HCT116 (cell line): ENCODE measurements around the gene STING1. TPM values are rescaled to one million over a fixed set of nuclear protein-coding genes. Genes with fewer than 3 reads are reported as not detected.

Experiments
- ATAC-seq: fragments of 200-7000 bp; cut with Tn5 transposase; 2 replicates; pipeline ENCODE4 v1.9.1; 2020; ENCODE audit warnings: mild to moderate bottlenecking, moderate library complexity
- BruUV-seq: library from RNA; stranded (reverse); fragments of 400-500 nt; replicated peaks from 2 replicates; lab custom pipeline; 2021; lab: Mats Ljungman, UMichigan
- CTCF ChIA-PET: fragments of 300-600 bp; sonication (Branson Sonifier 250); formaldehyde crosslinking; loops from one replicate; lab custom pipeline; 2021; ENCODE audit warnings: antibody characterized with exemption; lab: Charles Lee
- POLR2A ChIA-PET: fragments of 300-600, 350-600 bp; sonication (Branson Sonifier 250); formaldehyde crosslinking; loops from one replicate; lab custom pipeline; 2021; ENCODE audit warnings: antibody characterized with exemption; lab: Charles Lee
- RAD21 ChIA-PET, 2 experiments: fragments of 300-600 bp; sonication (Branson Sonifier 250); formaldehyde crosslinking; loops; one replicate each; lab custom pipeline; 2023; ENCODE audit warnings: low total read pairs in 2 of 2; ENCODE audit not compliant: uncharacterized antibody in 2 of 2, unreplicated experiment in 2 of 2, low non-redundant PET in 1 of 2; lab: Charles Lee
- DNase-seq: peaks from one replicate; pipeline ENCODE4 v3.0.0-alpha.2; 2010; ENCODE audit warnings: low read depth, low spot score
- H2AFZ ChIP-seq: fragments of 200-600 bp; shearing (Covaris generic), sonication (generic); 2 replicates; pipeline ENCODE4 v1.6.1; 2017; ENCODE audit warnings: low read depth, mixed run types, mixed read lengths, antibody characterized with exemption, low read length; ENCODE audit not compliant: poor library complexity, severe bottlenecking
- H3K27ac ChIP-seq: 2 replicates; pipeline ENCODE4 v1.5.1; 2012; ENCODE audit warnings: low read depth, low read length
- H3K27me3 ChIP-seq: fragments of 200-600 bp; sonication (generic); 2 replicates; pipeline ENCODE4 v1.6.1; 2016; ENCODE audit warnings: mixed run types, low read length, mixed read lengths; ENCODE audit not compliant: insufficient read depth
- H3K36me3 ChIP-seq, 2 experiments: fragments of 200-500 bp in 1 of 2; fragments of 200-600 bp in 1 of 2; sonication (Bioruptor generic) in 1 of 2; sonication (generic) in 1 of 2; 2 replicates each; pipeline versions ENCODE4 v1.5.1 to v1.6.1; 2014 to 2016; ENCODE audit warnings: low read length in 2 of 2, inconsistent platforms in 1 of 2, mixed read lengths in 1 of 2, mixed run types in 1 of 2; ENCODE audit not compliant: insufficient read depth in 2 of 2, control insufficient read depth in 1 of 2
- H3K4me1 ChIP-seq, 2 experiments: fragments of 200-600 bp in 1 of 2; sonication (generic) in 1 of 2; 2 replicates each; pipeline versions ENCODE4 v1.5.1 to v1.6.1; 2012 to 2017; ENCODE audit warnings: low read length in 2 of 2, inconsistent platforms in 1 of 2, mild to moderate bottlenecking in 1 of 2, mixed read lengths in 1 of 2, mixed run types in 1 of 2, moderate library complexity in 1 of 2; ENCODE audit not compliant: insufficient read depth in 2 of 2, control insufficient read depth in 1 of 2
- H3K4me2 ChIP-seq: fragments of 200-600 bp; sonication (generic); 2 replicates; pipeline ENCODE4 v1.6.1; 2017; ENCODE audit warnings: mixed run types, low read length, mixed read lengths
- H3K4me3 ChIP-seq, 2 experiments: fragments of 200-600 bp in 1 of 2; sonication (generic) in 1 of 2; replicated peaks in 1 of 2; 2 replicates each; pipeline ENCODE4 v1.5.1; 2011 to 2016; ENCODE audit warnings: low read length in 2 of 2, control low read depth in 1 of 2, low read depth in 1 of 2, mild to moderate bottlenecking in 1 of 2, mixed read lengths in 1 of 2, mixed run types in 1 of 2
- H3K79me2 ChIP-seq: fragments of 200-600 bp; sonication (generic); 2 replicates; pipeline ENCODE4 v1.6.1; 2017; ENCODE audit warnings: mild to moderate bottlenecking, mixed run types, low read length, moderate library complexity, mixed read lengths; ENCODE audit not compliant: insufficient read depth
- H3K9ac ChIP-seq: fragments of 200-600 bp; sonication (generic); 2 replicates; pipeline ENCODE4 v1.6.1; 2016; ENCODE audit warnings: low read length, mixed read lengths
- H3K9me2 ChIP-seq: fragments of 200-600 bp; sonication (generic), shearing (Covaris generic); 2 replicates; pipeline ENCODE4 v1.6.1; 2017; ENCODE audit warnings: mixed run types, mild to moderate bottlenecking, moderate library complexity; ENCODE audit not compliant: insufficient read depth
- H3K9me3 ChIP-seq, 2 experiments: fragments of 200-500 bp in 1 of 2; fragments of 200-600 bp in 1 of 2; sonication (Bioruptor generic) in 1 of 2; sonication (generic) in 1 of 2; 2 replicates each; pipeline ENCODE4 v1.6.1; 2014 to 2017; ENCODE audit warnings: low read length in 2 of 2, mixed read lengths in 2 of 2, inconsistent platforms in 1 of 2, low read depth in 1 of 2, mild to moderate bottlenecking in 1 of 2, mixed run types in 1 of 2, moderate library complexity in 1 of 2; ENCODE audit not compliant: control insufficient read depth in 1 of 2, insufficient read depth in 1 of 2
- H4K20me1 ChIP-seq: fragments of 200-600 bp; sonication (generic), shearing (Covaris generic); 2 replicates; pipeline ENCODE4 v1.6.1; 2017; ENCODE audit warnings: mixed run types, mild to moderate bottlenecking, moderate library complexity; ENCODE audit not compliant: insufficient read depth
- EZH2 ChIP-seq: fragments of 200-600 bp; sonication (generic); IDR thresholded peaks from 2 replicates; pipeline ENCODE4 v1.6.1; 2017; ENCODE audit warnings: antibody characterized with exemption, mixed run types
- RAD21 ChIP-seq: IDR thresholded peaks from 2 replicates; pipeline ENCODE4 v1.6.1; 2012; ENCODE audit warnings: low read depth, mild to moderate bottlenecking
- SIN3A ChIP-seq: IDR thresholded peaks from 2 replicates; pipeline ENCODE4 v1.6.1; 2012; ENCODE audit warnings: low read depth
- ZNF274 ChIP-seq: fragments of 200-500 bp; sonication (Bioruptor generic); IDR thresholded peaks from 2 replicates; pipeline ENCODE4 v1.6.1; 2014; ENCODE audit warnings: mild to moderate bottlenecking, low read depth, low read length, inconsistent platforms
- intact Hi-C: fragments of 100-400 bp; cut with micrococcal nuclease; formaldehyde crosslinking; loops from 2 replicates; pipeline ENCODE4 v1.10.0; 2022
- total RNA-seq: library from RNA; stranded (reverse); gene quantifications from one replicate; pipeline ENCODE4 v1.2.1, GENCODE V29; 2021; ENCODE audit not compliant: unreplicated experiment
- TF ChIP-seq, protein P1 (sequence below): IDR thresholded peaks from 2 replicates; pipeline ENCODE4 v1.6.1; 2012; ENCODE audit warnings: low read depth
- TF ChIP-seq, protein P2 (sequence below): IDR thresholded peaks from 2 replicates; pipeline ENCODE4 v1.6.1; 2012

Gene STING1
- total RNA-seq, 1 experiment from 2014 or later: 17.7 TPM

GRCh38 chr5:139514486-139514856, 31.9 kb upstream of the STING1 start:
- no TSS peak for BruUV-seq
- no peaks in the 10 kb centered on the region for H3K9me2 ChIP-seq

More at GRCh38 chr5:139514486-139514856, 31.9 kb upstream of the STING1 start:
- ChIA-PET RAD21 (no interaction called here), POLR2A (no interaction called here), CTCF (interaction anchor here (1.1 to 4.5 kb wide), 4 partner anchors 18 to 91 kb away, joined by 3 to 86 read pairs (median 10); partner anchors contain the start of gene STING1)
- H2AFZ ChIP-seq: no peak overlapping the region
- H3K9me3 ChIP-seq: no peaks in the 10 kb centered on the region
- no peaks in the 10 kb centered on the region for H3K36me3 ChIP-seq
- H4K20me1 ChIP-seq: no peaks in the 10 kb centered on the region
- H3K79me2 ChIP-seq: no peaks in the 10 kb centered on the region
- H3K9ac ChIP-seq: no peak overlapping the region
- intact Hi-C loops: no loop called here
- H3K27ac ChIP-seq: no peak overlapping the region
- peaks cover 5 to 13% of the 10 kb centered on the region in 2 experiments; a peak in 3 of 4 replicates for H3K4me1 ChIP-seq
- DNase-seq (no peak), ATAC-seq (no peak)
- no peak overlapping the region for H3K4me3 ChIP-seq
- no peak for TF ChIP-seq RAD21
- TF ChIP-seq, protein P1, sequence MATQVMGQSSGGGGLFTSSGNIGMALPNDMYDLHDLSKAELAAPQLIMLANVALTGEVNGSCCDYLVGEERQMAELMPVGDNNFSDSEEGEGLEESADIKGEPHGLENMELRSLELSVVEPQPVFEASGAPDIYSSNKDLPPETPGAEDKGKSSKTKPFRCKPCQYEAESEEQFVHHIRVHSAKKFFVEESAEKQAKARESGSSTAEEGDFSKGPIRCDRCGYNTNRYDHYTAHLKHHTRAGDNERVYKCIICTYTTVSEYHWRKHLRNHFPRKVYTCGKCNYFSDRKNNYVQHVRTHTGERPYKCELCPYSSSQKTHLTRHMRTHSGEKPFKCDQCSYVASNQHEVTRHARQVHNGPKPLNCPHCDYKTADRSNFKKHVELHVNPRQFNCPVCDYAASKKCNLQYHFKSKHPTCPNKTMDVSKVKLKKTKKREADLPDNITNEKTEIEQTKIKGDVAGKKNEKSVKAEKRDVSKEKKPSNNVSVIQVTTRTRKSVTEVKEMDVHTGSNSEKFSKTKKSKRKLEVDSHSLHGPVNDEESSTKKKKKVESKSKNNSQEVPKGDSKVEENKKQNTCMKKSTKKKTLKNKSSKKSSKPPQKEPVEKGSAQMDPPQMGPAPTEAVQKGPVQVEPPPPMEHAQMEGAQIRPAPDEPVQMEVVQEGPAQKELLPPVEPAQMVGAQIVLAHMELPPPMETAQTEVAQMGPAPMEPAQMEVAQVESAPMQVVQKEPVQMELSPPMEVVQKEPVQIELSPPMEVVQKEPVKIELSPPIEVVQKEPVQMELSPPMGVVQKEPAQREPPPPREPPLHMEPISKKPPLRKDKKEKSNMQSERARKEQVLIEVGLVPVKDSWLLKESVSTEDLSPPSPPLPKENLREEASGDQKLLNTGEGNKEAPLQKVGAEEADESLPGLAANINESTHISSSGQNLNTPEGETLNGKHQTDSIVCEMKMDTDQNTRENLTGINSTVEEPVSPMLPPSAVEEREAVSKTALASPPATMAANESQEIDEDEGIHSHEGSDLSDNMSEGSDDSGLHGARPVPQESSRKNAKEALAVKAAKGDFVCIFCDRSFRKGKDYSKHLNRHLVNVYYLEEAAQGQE: no peak
- TF ChIP-seq SIN3A: no peak
- no peak for TF ChIP-seq EZH2
- TF ChIP-seq, protein P2, sequence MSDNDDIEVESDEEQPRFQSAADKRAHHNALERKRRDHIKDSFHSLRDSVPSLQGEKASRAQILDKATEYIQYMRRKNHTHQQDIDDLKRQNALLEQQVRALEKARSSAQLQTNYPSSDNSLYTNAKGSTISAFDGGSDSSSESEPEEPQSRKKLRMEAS: no peak
- no peak for TF ChIP-seq ZNF274
- no peak overlapping the region for H3K4me2 ChIP-seq
- H3K27me3 ChIP-seq: no peaks in the 10 kb centered on the region
